GM12878 (cell line): Measurements from ENCODE around the gene CHCHD6. TPM values are rescaled to one million over a fixed set of nuclear protein-coding genes. Genes with fewer than 3 reads are reported as not detected.

ENCODE experiments used
- ATAC-seq: fragments of 200-7000 bp; cut with Tn5 transposase; 3 replicates; pipeline ENCODE4 v1.9.1; 2020; ENCODE audit warnings: mild to moderate bottlenecking, moderate library complexity
- BruUV-seq: library from RNA; stranded (reverse); fragments of 400-500 nt; replicated peaks from 2 replicates; lab custom pipeline; 2021; lab: Mats Ljungman, UMichigan
- CTCF ChIA-PET: fragments of 300-600 bp; sonication (Branson Sonifier 250); formaldehyde crosslinking; extraction: SDS; loops from one replicate; lab custom pipeline; 2021; ENCODE audit warnings: inconsistent platforms; lab: Yijun Ruan, JAX
- POLR2A ChIA-PET: fragments of 350-600 bp; formaldehyde crosslinking; extraction: SDS; loops from one replicate; lab custom pipeline; 2021; ENCODE audit warnings: inconsistent platforms; lab: Charles Lee
- RAD21 ChIA-PET: fragments of 300-600 bp; sonication (Branson Sonifier 250); formaldehyde crosslinking; loops from one replicate; lab custom pipeline; 2023; ENCODE audit warnings: antibody characterized with exemption; ENCODE audit not compliant: unreplicated experiment; lab: Charles Lee
- SMC1A ChIA-PET: fragments of 300-600 bp; sonication (Branson Sonifier 250); formaldehyde crosslinking; loops from one replicate; lab custom pipeline; 2023; ENCODE audit not compliant: unreplicated experiment, uncharacterized antibody; lab: Charles Lee
- DNase-seq: peaks from one replicate; pipeline ENCODE4 v3.0.0-alpha.2; 2011; ENCODE audit warnings: low read depth, low spot score
- FAIRE-seq: peaks from 3 replicates; lab custom pipeline; 2011; peaks lifted over from hg19 to GRCh38; lab: Jason Lieb, UNC
- H2AFZ ChIP-seq: 2 replicates; pipeline ENCODE4 v1.6.0; 2011; ENCODE audit warnings: low read depth, low read length, control low read depth; ENCODE audit not compliant: control insufficient read depth
- H3K27ac ChIP-seq: 2 replicates; pipeline ENCODE4 v1.5.1; 2011; ENCODE audit warnings: control low read depth; ENCODE audit not compliant: control insufficient read depth, insufficient read depth
- H3K27me3 ChIP-seq, 2 experiments: replicated peaks in 1 of 2; 2 replicates each; pipeline versions ENCODE4 v1.6.0 to v1.6.1; 2011; ENCODE audit warnings: low read length in 1 of 2; ENCODE audit not compliant: control insufficient read depth in 2 of 2, insufficient read depth in 2 of 2
- H3K36me3 ChIP-seq, 2 experiments: 2 replicates each; pipeline ENCODE4 v1.5.1; 2011; ENCODE audit warnings: low read length in 1 of 2; ENCODE audit not compliant: control insufficient read depth in 2 of 2, insufficient read depth in 2 of 2
- H3K4me1 ChIP-seq: 2 replicates; pipeline ENCODE4 v1.6.1; 2011; ENCODE audit warnings: mild to moderate bottlenecking, low read length, moderate library complexity, mixed read lengths; ENCODE audit not compliant: control insufficient read depth, insufficient read depth
- H3K4me2 ChIP-seq: 2 replicates; pipeline ENCODE4 v1.6.0; 2011; ENCODE audit warnings: control low read depth; ENCODE audit not compliant: control insufficient read depth, insufficient read depth
- H3K4me3 ChIP-seq: fragments of 200-600 bp; sonication (generic); 2 replicates; pipeline ENCODE4 v1.5.1; 2016
- H3K79me2 ChIP-seq: 2 replicates; pipeline ENCODE4 v1.6.0; 2011; ENCODE audit warnings: low read length; ENCODE audit not compliant: control insufficient read depth, insufficient read depth
- H3K9ac ChIP-seq: 2 replicates; pipeline ENCODE4 v1.8.0; 2011; ENCODE audit warnings: low read length, control low read depth, mixed read lengths; ENCODE audit not compliant: control insufficient read depth, insufficient read depth
- H3K9me3 ChIP-seq: replicated peaks from 3 replicates; pipeline ENCODE4 v1.5.1; 2011; ENCODE audit warnings: mild to moderate bottlenecking, low read length; ENCODE audit not compliant: control insufficient read depth, insufficient read depth
- H4K20me1 ChIP-seq: 2 replicates; pipeline ENCODE4 v1.6.0; 2011; ENCODE audit not compliant: control insufficient read depth, insufficient read depth
- LARP7 ChIP-seq: fragments of 450-650 bp; IDR thresholded peaks from 2 replicates; pipeline ENCODE4 v1.6.1; 2017; ENCODE audit warnings: mild to moderate bottlenecking
- MXI1 ChIP-seq: fragments of 150-350 bp; IDR thresholded peaks from 2 replicates; pipeline ENCODE4 v1.6.1; 2011; ENCODE audit warnings: low read depth, mild to moderate bottlenecking, inconsistent platforms, low read length, improper control_type of control experiment
- MYC ChIP-seq: IDR thresholded peaks from 2 replicates; pipeline ENCODE4 v1.6.1; 2011; ENCODE audit warnings: mild to moderate bottlenecking, low read length, moderate library complexity, inconsistent platforms; ENCODE audit not compliant: insufficient read depth, insufficient replicate concordance, insufficient read length, severe bottlenecking
- NFYB ChIP-seq: IDR thresholded peaks from 2 replicates; pipeline ENCODE4 v1.6.1; 2011; ENCODE audit warnings: low read depth, mild to moderate bottlenecking, low read length, improper control_type of control experiment, moderate library complexity; ENCODE audit not compliant: insufficient read depth
- NR2F1 ChIP-seq: fragments of 450-650 bp; conservative IDR thresholded peaks from 2 replicates; pipeline ENCODE4 v1.6.1; 2017; ENCODE audit warnings: mild to moderate bottlenecking
- SIN3A ChIP-seq: IDR thresholded peaks from 2 replicates; pipeline ENCODE4 v1.6.1; 2012; ENCODE audit warnings: low read depth, low read length, improper control_type of control experiment
- WGBS: methylation state at CpG from one replicate; pipeline ENCODE4 v1.1.6; 2016; ENCODE audit warnings: low lambda C conversion rate; ENCODE audit not compliant: insufficient replicate concordance, insufficient coverage; ENCODE audit errors: missing lambda C conversion rate; 5-methylcytosine and 5-hydroxymethylcytosine counted together
- in situ Hi-C: fragments of 300-500 bp; cut with MboI; formaldehyde crosslinking; loops from 9 replicates; pipeline ENCODE4 v1.14.3; 2018; ENCODE audit warnings: mixed read lengths
- intact Hi-C: fragments of 100-400 bp; cut with micrococcal nuclease; formaldehyde crosslinking; loops from one replicate; pipeline ENCODE4 v1.14.2; 2022; ENCODE audit not compliant: unreplicated experiment
- polyA plus RNA-seq, 11 experiments: library from polyadenylated mRNA; depleted of rRNA in 4 of 11; unstranded in 6 of 11; stranded (reverse) in 5 of 11; fragments of >200 nt; fragmentation: Nextera tagmentation in 4 of 11; fragmentation: Illumina TruSeq in 1 of 11; extraction: Ambion mirVana in 4 of 11; extraction: Trizol in 1 of 11; gene quantifications; 1 replicate in 1 of 11; 2 replicates in 10 of 11; pipeline versions ENCODE4 v1.2.1 to v1.2.3, GENCODE V29; 2011 to 2016; ENCODE audit warnings: inconsistent platforms in 2 of 11, missing spikeins in 2 of 11, low read depth in 1 of 11
- total RNA-seq, 4 experiments: library from RNA; depleted of rRNA in 3 of 4; stranded (reverse); fragments of >200 nt in 3 of 4; fragmentation: Illumina TruSeq in 1 of 4; extraction: Trizol in 1 of 4; gene quantifications; 2 replicates each; pipeline versions ENCODE4 v1.2.1 to v1.2.3, GENCODE V29; 2013 to 2021
- TF ChIP-seq, protein P1 (sequence below): fragments of 450-650 bp; IDR thresholded peaks from 2 replicates; pipeline ENCODE4 v1.6.1; 2017; ENCODE audit warnings: mild to moderate bottlenecking, moderate library complexity

CHCHD6 gene
- total and polyA plus RNA-seq, 10 of the 15 experiments (the other 5 are each of a cell fraction or from before 2014, with no cell fraction given) = 2.7 to 16.7 (median 12.3) TPM

- intact Hi-C loops (no loop called here), in situ Hi-C loops (no loop called here)
- WGBS = 48% methylated on average over 32 of the region's 44 CpGs
- DNase-seq = no peak
- Histone ChIP-seq H3K9me3 (no peaks in the 10 kb centered on the region), H3K4me3 (peak overlapping the region; percentile 91), H3K9ac (peak overlapping the region; percentile 40), H3K4me2 (peak overlapping the region; percentile 68), H3K36me3 (no peaks in the 10 kb centered on the region), H4K20me1 (no peaks in the 10 kb centered on the region), H3K27ac (no peak overlapping the region), H3K27me3 (no peaks in the 10 kb centered on the region), H2AFZ (peak overlapping the region; percentile 95), H3K4me1 (peaks cover 2% of the 10 kb centered on the region; the same call in 1 of the 2 replicates), H3K79me2 (no peaks in the 10 kb centered on the region)
- FAIRE-seq = no peak
- TF ChIP-seq LARP7 = 0 out of 2 replicates have a peak, but pooled peaks have one; percentile 12
- peak; percentile 1 for TF ChIP-seq MYC
- TF ChIP-seq SIN3A = no peak
- TF ChIP-seq MXI1 = 0 out of 2 replicates have a peak, but pooled peaks have one; percentile 7
- 0 out of 2 replicates have a peak, but pooled peaks have one; percentile 23 for TF ChIP-seq NFYB
- TF ChIP-seq, protein P1, sequence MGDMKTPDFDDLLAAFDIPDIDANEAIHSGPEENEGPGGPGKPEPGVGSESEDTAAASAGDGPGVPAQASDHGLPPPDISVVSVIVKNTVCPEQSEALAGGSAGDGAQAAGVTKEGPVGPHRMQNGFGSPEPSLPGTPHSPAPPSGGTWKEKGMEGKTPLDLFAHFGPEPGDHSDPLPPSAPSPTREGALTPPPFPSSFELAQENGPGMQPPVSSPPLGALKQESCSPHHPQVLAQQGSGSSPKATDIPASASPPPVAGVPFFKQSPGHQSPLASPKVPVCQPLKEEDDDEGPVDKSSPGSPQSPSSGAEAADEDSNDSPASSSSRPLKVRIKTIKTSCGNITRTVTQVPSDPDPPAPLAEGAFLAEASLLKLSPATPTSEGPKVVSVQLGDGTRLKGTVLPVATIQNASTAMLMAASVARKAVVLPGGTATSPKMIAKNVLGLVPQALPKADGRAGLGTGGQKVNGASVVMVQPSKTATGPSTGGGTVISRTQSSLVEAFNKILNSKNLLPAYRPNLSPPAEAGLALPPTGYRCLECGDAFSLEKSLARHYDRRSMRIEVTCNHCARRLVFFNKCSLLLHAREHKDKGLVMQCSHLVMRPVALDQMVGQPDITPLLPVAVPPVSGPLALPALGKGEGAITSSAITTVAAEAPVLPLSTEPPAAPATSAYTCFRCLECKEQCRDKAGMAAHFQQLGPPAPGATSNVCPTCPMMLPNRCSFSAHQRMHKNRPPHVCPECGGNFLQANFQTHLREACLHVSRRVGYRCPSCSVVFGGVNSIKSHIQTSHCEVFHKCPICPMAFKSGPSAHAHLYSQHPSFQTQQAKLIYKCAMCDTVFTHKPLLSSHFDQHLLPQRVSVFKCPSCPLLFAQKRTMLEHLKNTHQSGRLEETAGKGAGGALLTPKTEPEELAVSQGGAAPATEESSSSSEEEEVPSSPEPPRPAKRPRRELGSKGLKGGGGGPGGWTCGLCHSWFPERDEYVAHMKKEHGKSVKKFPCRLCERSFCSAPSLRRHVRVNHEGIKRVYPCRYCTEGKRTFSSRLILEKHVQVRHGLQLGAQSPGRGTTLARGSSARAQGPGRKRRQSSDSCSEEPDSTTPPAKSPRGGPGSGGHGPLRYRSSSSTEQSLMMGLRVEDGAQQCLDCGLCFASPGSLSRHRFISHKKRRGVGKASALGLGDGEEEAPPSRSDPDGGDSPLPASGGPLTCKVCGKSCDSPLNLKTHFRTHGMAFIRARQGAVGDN = 0 out of 2 replicates have a peak, but pooled peaks have one; percentile 18
- TF ChIP-seq NR2F1 = no peak; the same call in 1 of the 2 replicates
- POLR2A ChIA-PET = no interaction called here
- ATAC-seq = peak; percentile 38
- CTCF ChIA-PET = interaction anchor here (2.6 kb wide), 1 partner anchor 25 kb away, joined by 9 read pairs; no protein-coding TSS in a partner anchor
- RAD21 ChIA-PET = no interaction called here
- SMC1A ChIA-PET = interaction anchor here (1.4 kb wide), 1 partner anchor 1281 kb away, joined by 3 read pairs; no protein-coding TSS in a partner anchor
- no TSS peak for BruUV-seq
Measured at GRCh38 chr3:126704494-126705214, 614 bp downstream of the CHCHD6 start.
